ENCODE data around the gene CASP10. TPM values are rescaled to one million over a fixed set of nuclear protein-coding genes. Genes with fewer than 3 reads are reported as not detected.
"Not testable (repeated sequence)": the region's sequence is repeated elsewhere in the genome, so short reads cannot be mapped to it uniquely, and the experiment has no call there.

Gene CASP10
- polyA plus RNA-seq, 1 of the 3 experiments (the other 2 are of a cell fraction): 0.12 TPM

DNA sequence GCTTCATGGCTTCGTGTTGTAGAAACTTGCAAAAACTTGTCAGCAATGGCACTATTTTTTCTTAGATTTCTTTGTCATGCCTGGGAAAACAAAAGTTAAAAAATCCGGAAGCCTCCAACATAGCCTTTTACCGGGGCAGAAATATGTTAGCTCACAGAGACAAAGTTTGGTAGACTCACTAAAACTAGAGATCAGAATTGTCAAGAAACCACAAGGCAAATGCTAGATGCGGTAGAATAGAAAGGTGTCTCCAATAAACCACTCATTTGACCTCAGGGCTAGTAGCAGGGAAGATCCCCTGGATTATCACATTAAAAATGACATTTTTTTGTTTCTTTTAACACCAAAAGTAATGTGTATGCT, 405 bp downstream of the CASP10 start (continued):
- TF ChIP-seq, protein P1, sequence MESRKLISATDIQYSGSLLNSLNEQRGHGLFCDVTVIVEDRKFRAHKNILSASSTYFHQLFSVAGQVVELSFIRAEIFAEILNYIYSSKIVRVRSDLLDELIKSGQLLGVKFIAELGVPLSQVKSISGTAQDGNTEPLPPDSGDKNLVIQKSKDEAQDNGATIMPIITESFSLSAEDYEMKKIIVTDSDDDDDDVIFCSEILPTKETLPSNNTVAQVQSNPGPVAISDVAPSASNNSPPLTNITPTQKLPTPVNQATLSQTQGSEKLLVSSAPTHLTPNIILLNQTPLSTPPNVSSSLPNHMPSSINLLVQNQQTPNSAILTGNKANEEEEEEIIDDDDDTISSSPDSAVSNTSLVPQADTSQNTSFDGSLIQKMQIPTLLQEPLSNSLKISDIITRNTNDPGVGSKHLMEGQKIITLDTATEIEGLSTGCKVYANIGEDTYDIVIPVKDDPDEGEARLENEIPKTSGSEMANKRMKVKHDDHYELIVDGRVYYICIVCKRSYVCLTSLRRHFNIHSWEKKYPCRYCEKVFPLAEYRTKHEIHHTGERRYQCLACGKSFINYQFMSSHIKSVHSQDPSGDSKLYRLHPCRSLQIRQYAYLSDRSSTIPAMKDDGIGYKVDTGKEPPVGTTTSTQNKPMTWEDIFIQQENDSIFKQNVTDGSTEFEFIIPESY (IDR thresholded peaks at IDR 0.05; ENCODE audit: borderline replicate concordance, low read depth): no peak
- TF ChIP-seq JUND (IDR thresholded peaks at IDR 0.05): no peak
- TF ChIP-seq, protein P2, sequence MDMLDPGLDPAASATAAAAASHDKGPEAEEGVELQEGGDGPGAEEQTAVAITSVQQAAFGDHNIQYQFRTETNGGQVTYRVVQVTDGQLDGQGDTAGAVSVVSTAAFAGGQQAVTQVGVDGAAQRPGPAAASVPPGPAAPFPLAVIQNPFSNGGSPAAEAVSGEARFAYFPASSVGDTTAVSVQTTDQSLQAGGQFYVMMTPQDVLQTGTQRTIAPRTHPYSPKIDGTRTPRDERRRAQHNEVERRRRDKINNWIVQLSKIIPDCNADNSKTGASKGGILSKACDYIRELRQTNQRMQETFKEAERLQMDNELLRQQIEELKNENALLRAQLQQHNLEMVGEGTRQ (IDR thresholded peaks at IDR 0.05; ENCODE audit: borderline replicate concordance, low read depth, low read length): no peak
- TF ChIP-seq, protein P3, sequence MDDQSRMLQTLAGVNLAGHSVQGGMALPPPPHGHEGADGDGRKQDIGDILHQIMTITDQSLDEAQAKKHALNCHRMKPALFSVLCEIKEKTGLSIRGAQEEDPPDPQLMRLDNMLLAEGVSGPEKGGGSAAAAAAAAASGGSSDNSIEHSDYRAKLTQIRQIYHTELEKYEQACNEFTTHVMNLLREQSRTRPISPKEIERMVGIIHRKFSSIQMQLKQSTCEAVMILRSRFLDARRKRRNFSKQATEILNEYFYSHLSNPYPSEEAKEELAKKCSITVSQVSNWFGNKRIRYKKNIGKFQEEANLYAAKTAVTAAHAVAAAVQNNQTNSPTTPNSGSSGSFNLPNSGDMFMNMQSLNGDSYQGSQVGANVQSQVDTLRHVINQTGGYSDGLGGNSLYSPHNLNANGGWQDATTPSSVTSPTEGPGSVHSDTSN (IDR thresholded peaks at IDR 0.05): no peak
- no peak for TF ChIP-seq RAD21 (IDR thresholded peaks at IDR 0.05; ENCODE audit: low read length)
- no peak for TF ChIP-seq RFX5 (IDR thresholded peaks at IDR 0.05; ENCODE audit: low read length)
- no peak for TF ChIP-seq TEAD4 (IDR thresholded peaks at IDR 0.05; ENCODE audit: borderline replicate concordance, insufficient read depth)
- no peak for TF ChIP-seq MXI1 (IDR thresholded peaks at IDR 0.05; ENCODE audit: low read depth, low read length)
- TF ChIP-seq EP300 (IDR thresholded peaks at IDR 0.05; ENCODE audit: borderline replicate concordance in 1 of 2, low read depth in 1 of 2, low read length in 1 of 2): no peak
- no peak for TF ChIP-seq CHD2 (IDR thresholded peaks at IDR 0.05; ENCODE audit: low read length, partially characterized antibody)
- TF ChIP-seq TCF12 (IDR thresholded peaks at IDR 0.05): no peak
- no peak for TF ChIP-seq SIN3A (IDR thresholded peaks at IDR 0.05; ENCODE audit: borderline replicate concordance, low read depth, low read length)

DNA sequence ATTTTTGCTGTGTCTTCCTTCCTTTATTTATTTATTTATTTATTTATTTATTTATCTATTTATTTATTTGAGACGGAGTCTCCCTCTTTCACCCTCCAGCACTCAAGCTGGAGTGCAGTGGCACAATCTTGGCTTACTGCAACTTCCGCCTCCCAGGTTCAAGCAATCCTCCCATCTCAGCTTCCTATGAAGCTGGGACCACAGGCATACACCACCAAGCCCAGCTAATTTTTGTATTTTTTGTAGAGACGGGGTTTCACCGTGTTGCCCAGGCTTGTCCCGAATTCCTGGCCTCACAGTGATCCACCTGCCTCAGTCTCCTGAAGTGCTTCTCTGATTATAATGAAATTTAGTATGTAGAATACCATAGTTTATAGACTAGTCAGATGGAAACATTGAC, 894 bp downstream of the CASP10 start:
- POLR2A ChIA-PET: not testable (repeated sequence)

DNA sequence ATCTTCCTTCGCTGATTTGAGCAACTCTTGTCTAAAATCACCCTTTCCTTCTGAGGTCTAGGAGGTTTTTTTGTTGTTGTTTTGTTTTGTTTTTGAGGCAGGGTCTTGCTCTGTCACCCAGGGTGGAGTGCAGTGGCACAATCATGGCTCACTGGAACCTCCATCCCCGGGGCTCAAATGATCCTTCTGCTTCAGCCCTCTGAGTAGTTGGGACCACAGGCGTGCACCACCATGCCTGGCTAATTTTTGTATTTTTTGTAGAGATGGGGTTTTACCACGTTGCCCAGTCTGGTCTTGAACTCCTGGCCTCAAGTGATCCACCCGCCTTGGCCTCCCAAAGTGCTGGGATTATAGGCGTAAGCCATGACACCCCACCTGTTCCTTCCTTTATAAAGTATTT, 1.3 kb downstream of the CASP10 start:
- H3K27ac ChIP-seq (ENCODE audit: low read depth in 2 of 2, low read length in 1 of 2); H3K9ac ChIP-seq; H3K79me2 ChIP-seq (ENCODE audit: insufficient read depth); H3K4me2 ChIP-seq; H2AFZ ChIP-seq (ENCODE audit: low read depth); H3F3A ChIP-seq (replicated peaks; ENCODE audit: insufficient read depth); H3K4me1 ChIP-seq (ENCODE audit: control insufficient read depth in 1 of 2, insufficient read depth in 2 of 2, low read depth in 1 of 2, low read length in 1 of 2); H3K36me3 ChIP-seq (replicated peaks in 1 of 2; ENCODE audit: control insufficient read depth in 1 of 2, insufficient read depth in 2 of 2, low read length in 1 of 2); H4K20me1 ChIP-seq (ENCODE audit: insufficient read depth); H3K9me2 ChIP-seq; DNase-seq; H3K27me3 ChIP-seq (ENCODE audit: insufficient read depth); POLR2A ChIA-PET; H3K9me3 ChIP-seq; H3K4me3 ChIP-seq (ENCODE audit: low read depth in 2 of 2, low read length in 1 of 2): not testable (repeated sequence)
- CTCF ChIA-PET: interaction anchor here (0.7 kb wide), 1 partner anchor 1145 kb away, joined by 5 read pairs; no protein-coding TSS in a partner anchor
- 81% methylated on average over 6 of the region's 6 CpGs for WGBS (ENCODE audit: low lambda C conversion rate)

More for the DNA sequence above, 894 bp downstream of the CASP10 start:
- not testable (repeated sequence) for H2AFZ ChIP-seq (ENCODE audit: low read depth); H3K9me3 ChIP-seq; H4K20me1 ChIP-seq (ENCODE audit: insufficient read depth); H3K4me2 ChIP-seq; H3K4me1 ChIP-seq (ENCODE audit: control insufficient read depth in 1 of 2, insufficient read depth in 2 of 2, low read depth in 1 of 2, low read length in 1 of 2); DNase-seq; H3K27ac ChIP-seq (ENCODE audit: low read depth in 2 of 2, low read length in 1 of 2); H3F3A ChIP-seq (replicated peaks; ENCODE audit: insufficient read depth); H3K9me2 ChIP-seq; H3K79me2 ChIP-seq (ENCODE audit: insufficient read depth); H3K4me3 ChIP-seq (ENCODE audit: low read depth in 2 of 2, low read length in 1 of 2); H3K27me3 ChIP-seq (ENCODE audit: insufficient read depth); H3K36me3 ChIP-seq (replicated peaks in 1 of 2; ENCODE audit: control insufficient read depth in 1 of 2, insufficient read depth in 2 of 2, low read length in 1 of 2); H3K9ac ChIP-seq
- CTCF ChIA-PET: interaction anchor here (0.7 kb wide), 1 partner anchor 1144 kb away, joined by 5 read pairs; no protein-coding TSS in a partner anchor
- whole genome bisulfite sequencing (ENCODE audit: low lambda C conversion rate): 82% methylated on average over 5 of the region's 5 CpGs

All from SK-N-SH (cell line).